ENCODE data around the gene CYTH3. TPM values are rescaled to one million over a fixed set of nuclear protein-coding genes. Genes with fewer than 3 reads are reported as not detected.
"Not testable (repeated sequence)": the region's sequence is repeated elsewhere in the genome, so short reads cannot be mapped to it uniquely, and the experiment has no call there.

Gene CYTH3
- total and polyA plus RNA-seq, 9 donors = 14.8 to 29.6 (median 18.9) TPM

DNA sequence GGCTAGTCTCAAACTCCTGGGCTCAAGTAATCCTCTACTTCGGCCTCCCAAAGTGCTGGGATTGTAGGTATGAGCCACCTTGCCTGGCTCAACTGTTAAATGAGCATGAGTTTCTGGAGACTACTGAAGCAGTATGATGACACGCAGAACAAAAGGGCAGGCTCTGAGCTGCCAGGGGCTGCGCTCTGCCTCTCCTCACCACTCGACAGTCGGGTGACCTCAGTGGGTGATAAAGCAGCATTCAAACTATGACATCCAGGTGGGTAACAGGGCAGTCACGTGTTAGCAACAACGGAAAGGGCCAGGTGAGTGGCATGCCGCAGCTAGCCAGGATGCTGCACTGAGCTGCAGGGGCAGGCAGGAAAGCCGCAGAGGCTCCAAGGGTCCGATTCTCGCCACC, 71.5 kb downstream of the CYTH3 start:
- Histone ChIP-seq H3K9me3 (no peaks in the 10 kb centered on the region), H3K27me3 (no peaks in the 10 kb centered on the region), H3K4me3 (no peak overlapping the region), H3K4me1 (ENCODE audit: insufficient read depth) (peaks cover 4% of the 10 kb centered on the region), H3K36me3 (no peaks in the 10 kb centered on the region), H3K27ac (no peak overlapping the region)
- WGBS, 3 donors = 95 to 97% (median 97%) methylated on average over 11 of the region's 11 CpGs
- TF ChIP-seq EP300 (IDR thresholded peaks at IDR 0.05) (no peak), POLR2A (IDR thresholded peaks at IDR 0.05) (no peak)
- TF ChIP-seq, protein P1, sequence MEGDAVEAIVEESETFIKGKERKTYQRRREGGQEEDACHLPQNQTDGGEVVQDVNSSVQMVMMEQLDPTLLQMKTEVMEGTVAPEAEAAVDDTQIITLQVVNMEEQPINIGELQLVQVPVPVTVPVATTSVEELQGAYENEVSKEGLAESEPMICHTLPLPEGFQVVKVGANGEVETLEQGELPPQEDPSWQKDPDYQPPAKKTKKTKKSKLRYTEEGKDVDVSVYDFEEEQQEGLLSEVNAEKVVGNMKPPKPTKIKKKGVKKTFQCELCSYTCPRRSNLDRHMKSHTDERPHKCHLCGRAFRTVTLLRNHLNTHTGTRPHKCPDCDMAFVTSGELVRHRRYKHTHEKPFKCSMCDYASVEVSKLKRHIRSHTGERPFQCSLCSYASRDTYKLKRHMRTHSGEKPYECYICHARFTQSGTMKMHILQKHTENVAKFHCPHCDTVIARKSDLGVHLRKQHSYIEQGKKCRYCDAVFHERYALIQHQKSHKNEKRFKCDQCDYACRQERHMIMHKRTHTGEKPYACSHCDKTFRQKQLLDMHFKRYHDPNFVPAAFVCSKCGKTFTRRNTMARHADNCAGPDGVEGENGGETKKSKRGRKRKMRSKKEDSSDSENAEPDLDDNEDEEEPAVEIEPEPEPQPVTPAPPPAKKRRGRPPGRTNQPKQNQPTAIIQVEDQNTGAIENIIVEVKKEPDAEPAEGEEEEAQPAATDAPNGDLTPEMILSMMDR (IDR thresholded peaks at IDR 0.05) = no peak
- intact Hi-C loops (cut with DNase I) = no loop called here
- no peak for DNase-seq

DNA sequence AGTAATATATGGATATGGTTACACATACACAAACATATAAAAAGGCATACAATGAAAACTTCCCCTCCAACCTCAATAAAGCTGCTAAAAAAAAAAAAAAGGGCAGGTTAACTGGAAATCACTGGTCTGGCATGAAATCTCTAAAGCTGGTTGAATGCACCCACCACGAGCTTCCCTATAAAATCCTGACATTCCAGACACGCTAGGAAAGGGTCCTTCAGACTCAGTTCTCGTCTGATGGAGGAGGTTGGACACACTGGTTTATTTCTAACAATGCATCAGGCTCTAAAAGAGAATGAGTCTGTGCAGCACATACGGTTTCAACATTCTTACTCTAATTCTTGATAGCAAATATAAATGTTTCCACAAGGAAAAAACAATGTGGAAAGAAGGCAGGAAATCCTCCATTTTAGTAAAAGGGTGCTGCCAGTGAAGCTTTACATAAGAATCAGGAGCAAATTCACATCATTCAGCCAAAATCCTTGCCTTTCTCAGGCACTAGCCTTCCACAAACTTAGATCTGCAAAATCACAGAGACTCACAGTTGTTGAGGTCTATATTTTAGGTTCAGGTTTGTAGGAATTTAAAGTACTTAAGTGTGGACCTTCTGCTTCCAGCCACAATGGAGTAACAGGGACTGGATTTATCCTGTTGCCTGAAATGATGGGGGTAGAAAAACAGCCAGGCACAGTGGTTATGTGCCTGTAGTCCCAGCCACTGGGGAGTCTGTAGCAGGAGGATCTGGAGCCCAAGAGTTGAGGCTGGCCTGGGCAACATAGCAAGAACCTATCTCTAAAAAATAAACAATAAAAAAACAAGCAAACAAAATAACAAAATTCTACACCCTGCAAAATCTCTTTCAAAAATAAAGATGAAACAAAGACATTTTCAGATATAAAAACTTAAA, 73.5 kb downstream of the CYTH3 start:
- H3K4me1 ChIP-seq (ENCODE audit: insufficient read depth) = peaks cover 4% of the 10 kb centered on the region
- 48 to 70% (median 50%) methylated on average over 4 of the region's 4 CpGs for WGBS, 3 donors
- intact Hi-C loops (cut with DNase I) = no loop called here
- DNase-seq = no peak
- no peaks in the 10 kb centered on the region for H3K36me3 ChIP-seq
- H3K9me3 ChIP-seq = no peaks in the 10 kb centered on the region
- no peak overlapping the region for H3K4me3 ChIP-seq
- H3K27ac ChIP-seq = no peak overlapping the region
- no peak for TF ChIP-seq POLR2A (IDR thresholded peaks at IDR 0.05)
- TF ChIP-seq EP300 (IDR thresholded peaks at IDR 0.05) = no peak
- TF ChIP-seq, protein P1 (IDR thresholded peaks at IDR 0.05) = no peak
- no peaks in the 10 kb centered on the region for H3K27me3 ChIP-seq

DNA sequence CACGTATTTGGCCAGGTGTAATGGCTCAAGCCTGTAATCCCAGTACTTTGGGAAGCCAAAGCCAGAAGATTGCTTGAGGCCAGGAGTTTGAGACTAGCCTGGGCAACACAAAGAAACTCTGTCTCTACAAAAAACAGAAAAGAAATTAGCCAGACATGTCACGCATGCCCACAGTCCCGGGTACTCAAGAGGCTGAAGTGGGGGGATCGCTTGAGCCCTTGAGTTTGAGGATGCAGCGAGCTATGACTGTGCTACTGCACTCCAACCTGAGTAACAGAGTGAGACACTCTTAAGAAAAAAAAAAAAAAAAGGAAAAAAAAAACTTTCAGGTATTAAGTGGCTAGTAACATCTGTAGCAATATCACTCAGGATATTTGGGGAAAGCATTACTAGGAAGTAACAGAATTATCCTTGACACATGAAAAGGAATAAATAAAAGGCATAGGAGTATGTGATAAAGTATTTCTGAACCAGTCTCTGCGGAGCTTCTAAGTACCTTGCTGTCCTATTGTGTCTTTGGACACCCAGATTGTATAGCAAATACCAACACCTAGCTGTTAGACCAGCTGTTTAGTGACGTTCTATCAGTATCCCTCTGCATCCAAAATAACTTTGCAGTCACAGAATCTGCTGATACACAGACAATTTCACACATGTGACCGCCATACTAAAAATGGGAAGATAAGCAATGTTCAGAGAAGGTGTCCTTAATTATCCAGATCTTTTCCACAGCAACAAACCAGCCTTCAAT, 74.4 kb downstream of the CYTH3 start:
- peaks cover 4% of the 10 kb centered on the region for H3K4me1 ChIP-seq (ENCODE audit: insufficient read depth)
- H3K4me3 ChIP-seq = no peak overlapping the region
- H3K27me3 ChIP-seq = no peaks in the 10 kb centered on the region
- intact Hi-C loops (cut with DNase I) = no loop called here
- 90 to 95% (median 93%) methylated on average over 8 of the region's 8 CpGs for WGBS, 3 donors
- DNase-seq = no peak
- no peaks in the 10 kb centered on the region for H3K36me3 ChIP-seq
- no peak for TF ChIP-seq POLR2A (IDR thresholded peaks at IDR 0.05)
- TF ChIP-seq, protein P1 (IDR thresholded peaks at IDR 0.05) = no peak
- TF ChIP-seq EP300 (IDR thresholded peaks at IDR 0.05) = no peak
- H3K27ac ChIP-seq = no peak overlapping the region
- H3K9me3 ChIP-seq = no peaks in the 10 kb centered on the region

DNA sequence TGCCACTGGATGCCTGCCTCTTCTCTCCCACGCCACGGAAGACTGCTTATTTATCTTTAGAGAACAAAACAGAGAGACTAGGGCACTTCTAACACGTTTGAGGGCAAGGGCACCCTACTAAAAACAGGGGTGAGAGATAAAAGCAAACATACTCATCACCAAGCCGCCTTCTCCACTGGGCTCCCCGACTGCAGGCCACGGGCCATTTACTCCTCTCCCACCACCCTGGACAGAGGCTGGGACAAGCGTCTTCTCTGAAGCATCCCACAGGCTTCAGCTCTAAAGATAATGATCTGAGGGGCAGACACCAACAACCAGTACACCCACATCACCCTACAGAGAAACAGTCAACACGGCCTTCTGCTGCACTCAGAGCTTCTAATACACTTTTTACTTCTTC, 78.7 kb downstream of the CYTH3 start:
- no peak overlapping the region for H3K27ac ChIP-seq
- TF ChIP-seq, protein P1 (IDR thresholded peaks at IDR 0.05) = no peak
- TF ChIP-seq EP300 (IDR thresholded peaks at IDR 0.05) (no peak), POLR2A (IDR thresholded peaks at IDR 0.05) (no peak)
- no peak for DNase-seq

DNA sequence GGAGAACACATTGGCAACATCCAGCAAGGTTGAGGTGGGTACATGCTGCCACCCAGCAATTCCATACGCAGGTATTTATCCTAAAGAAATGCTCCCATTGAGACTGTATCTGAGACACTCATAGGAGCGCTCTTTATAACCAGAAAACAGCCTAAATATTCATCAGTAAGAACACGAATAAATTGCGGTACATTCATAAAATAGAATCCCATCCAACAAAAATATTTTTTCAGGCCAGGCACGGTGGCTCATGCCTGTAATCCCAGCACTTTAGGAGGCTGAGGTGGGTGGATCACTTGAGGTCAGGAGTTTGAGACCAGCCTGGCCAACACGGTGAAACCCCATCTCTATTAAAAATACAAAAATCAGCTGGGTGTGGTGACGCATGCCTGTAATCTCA, 81.9 kb downstream of the CYTH3 start:
- intact Hi-C loops (cut with DNase I); H3K9me3 ChIP-seq; H3K27me3 ChIP-seq; H3K36me3 ChIP-seq; H3K27ac ChIP-seq; DNase-seq; H3K4me1 ChIP-seq (ENCODE audit: insufficient read depth); H3K4me3 ChIP-seq: not testable (repeated sequence)
- 63 to 72% (median 65%) methylated on average over 7 of the region's 7 CpGs for WGBS, 3 donors

More for the DNA sequence above, 78.7 kb downstream of the CYTH3 start:
- WGBS, 3 donors = 65 to 82% (median 77%) methylated on average over 8 of the region's 8 CpGs
- H3K36me3 ChIP-seq = no peaks in the 10 kb centered on the region
- H3K4me3 ChIP-seq = no peak overlapping the region
- no peaks in the 10 kb centered on the region for H3K9me3 ChIP-seq
- no peaks in the 10 kb centered on the region for H3K27me3 ChIP-seq
- no peaks in the 10 kb centered on the region for H3K4me1 ChIP-seq (ENCODE audit: insufficient read depth)
- intact Hi-C loops (cut with DNase I) = no loop called here

Data from ovary (tissue), 9 donors.